HepG2 (cell line): Measurements from ENCODE around the gene HSCB. TPM values are rescaled to one million over a fixed set of nuclear protein-coding genes. Genes with fewer than 3 reads are reported as not detected.
A peak's percentile ranks its signal among the peaks of the same experiment; 100 is the strongest.

Experiments
- CBX1 ChIP-seq: IDR thresholded peaks from one replicate; pipeline ENCODE4 v1.6.1; 2016; ENCODE audit warnings: antibody characterized with exemption, low read depth
- ELF3 ChIP-seq: IDR thresholded peaks from 2 replicates; pipeline ENCODE4 v1.6.1; 2016; ENCODE audit warnings: missing genetic modification reagents, missing compliant biosample characterization
- ERF ChIP-seq: IDR thresholded peaks from 2 replicates; pipeline ENCODE4 v1.6.1; 2018; ENCODE audit warnings: missing biosample characterization, missing genetic modification reagents
- FOXO1 ChIP-seq: sonication (generic); formaldehyde crosslinking; IDR thresholded peaks from 2 replicates; pipeline ENCODE4 v1.4.0; 2020; ENCODE audit warnings: missing genetic modification reagents
- HHEX ChIP-seq: IDR thresholded peaks from 2 replicates; pipeline ENCODE4 v1.6.1; 2016; ENCODE audit warnings: control low read depth
- HMG20B ChIP-seq: conservative IDR thresholded peaks from 2 replicates; pipeline ENCODE4 v1.6.1; 2016; ENCODE audit warnings: missing genetic modification reagents, missing compliant biosample characterization
- KLF12 ChIP-seq: sonication (generic); formaldehyde crosslinking; IDR thresholded peaks from 2 replicates; pipeline ENCODE4 v1.4.0; 2020; ENCODE audit warnings: missing genetic modification reagents, borderline replicate concordance
- NFIC ChIP-seq: IDR thresholded peaks from 2 replicates; pipeline ENCODE4 v1.6.1; 2012; ENCODE audit warnings: mild to moderate bottlenecking, low read length, inconsistent platforms
- PAX8 ChIP-seq: sonication (generic); formaldehyde crosslinking; IDR thresholded peaks from 2 replicates; pipeline ENCODE4 v1.8.0; 2022; ENCODE audit warnings: mild to moderate bottlenecking, missing genetic modification reagents, borderline replicate concordance
- RCOR2 ChIP-seq: IDR thresholded peaks from 2 replicates; pipeline ENCODE4 v1.6.1; 2016; ENCODE audit warnings: missing biosample characterization, missing genetic modification reagents
- RFXANK ChIP-seq: IDR thresholded peaks from 2 replicates; pipeline ENCODE4 v1.6.1; 2016
- ZEB1 ChIP-seq: IDR thresholded peaks from 2 replicates; pipeline ENCODE4 v1.6.1; 2012; ENCODE audit warnings: mild to moderate bottlenecking, low read depth, inconsistent platforms; ENCODE audit not compliant: insufficient replicate concordance
- ZNF207 ChIP-seq: fragments of 450-650 bp; IDR thresholded peaks from 2 replicates; pipeline ENCODE4 v1.6.1; 2016; ENCODE audit warnings: antibody characterized with exemption, borderline replicate concordance
- ZNF30 ChIP-seq: sonication (generic); formaldehyde crosslinking; IDR thresholded peaks from 2 replicates; pipeline ENCODE4 v1.5.0; 2020; ENCODE audit warnings: mild to moderate bottlenecking, missing genetic modification reagents
- polyA plus RNA-seq, 8 experiments: library from polyadenylated mRNA; depleted of rRNA in 3 of 8; stranded (reverse) in 7 of 8; unstranded in 1 of 8; fragments of >200 nt; fragmentation: Illumina TruSeq in 4 of 8; extraction: Trizol in 4 of 8; gene quantifications; 2 replicates each; pipeline versions ENCODE4 v1.2.1 to v1.2.3, GENCODE V29; 2011 to 2016; ENCODE audit warnings: low read depth in 4 of 8, missing spikeins in 1 of 8, mixed read lengths in 1 of 8; ENCODE audit not compliant: insufficient read depth in 1 of 8
- total RNA-seq, 5 experiments: library from RNA; depleted of rRNA; stranded (reverse); fragments of >200 nt; fragmentation: Illumina TruSeq; extraction: Trizol; gene quantifications; 2 replicates each; pipeline ENCODE4 v1.2.3, GENCODE V29; 2016; ENCODE audit warnings: low read depth in 1 of 5
- TF ChIP-seq, protein P1 (sequence below): sonication (generic); formaldehyde crosslinking; IDR thresholded peaks from 2 replicates; pipeline ENCODE4 v1.4.0; 2020; ENCODE audit warnings: missing genetic modification reagents, borderline replicate concordance
- TF ChIP-seq, protein P2 (sequence below): sonication (generic); formaldehyde crosslinking; IDR thresholded peaks from 2 replicates; pipeline ENCODE4 v1.5.0; 2020; ENCODE audit warnings: missing genetic modification reagents
- TF ChIP-seq, protein P3 (sequence below): sonication (generic); formaldehyde crosslinking; IDR thresholded peaks from 2 replicates; pipeline ENCODE4 v1.4.0; 2020; ENCODE audit warnings: mild to moderate bottlenecking, low read depth, missing genetic modification reagents
- TF ChIP-seq, protein P4 (sequence below): sonication (generic); formaldehyde crosslinking; IDR thresholded peaks from 2 replicates; pipeline ENCODE4 v1.4.0; 2020; ENCODE audit warnings: missing genetic modification reagents
- TF ChIP-seq, protein P5 (sequence below): sonication (generic); formaldehyde crosslinking; IDR thresholded peaks from 2 replicates; pipeline ENCODE4 v1.8.0; 2022; ENCODE audit warnings: missing genetic modification reagents, mild to moderate bottlenecking, inconsistent platforms, borderline replicate concordance
- TF ChIP-seq, protein P6 (sequence below): sonication (generic); formaldehyde crosslinking; IDR thresholded peaks from 2 replicates; pipeline ENCODE4 v1.4.0; 2020; ENCODE audit warnings: missing genetic modification reagents

Gene HSCB
- total and polyA plus RNA-seq, 2 of the 13 experiments (the other 11 are each of a cell fraction or from before 2014, with no cell fraction given), result 15.4 to 20.9 TPM

DNA sequence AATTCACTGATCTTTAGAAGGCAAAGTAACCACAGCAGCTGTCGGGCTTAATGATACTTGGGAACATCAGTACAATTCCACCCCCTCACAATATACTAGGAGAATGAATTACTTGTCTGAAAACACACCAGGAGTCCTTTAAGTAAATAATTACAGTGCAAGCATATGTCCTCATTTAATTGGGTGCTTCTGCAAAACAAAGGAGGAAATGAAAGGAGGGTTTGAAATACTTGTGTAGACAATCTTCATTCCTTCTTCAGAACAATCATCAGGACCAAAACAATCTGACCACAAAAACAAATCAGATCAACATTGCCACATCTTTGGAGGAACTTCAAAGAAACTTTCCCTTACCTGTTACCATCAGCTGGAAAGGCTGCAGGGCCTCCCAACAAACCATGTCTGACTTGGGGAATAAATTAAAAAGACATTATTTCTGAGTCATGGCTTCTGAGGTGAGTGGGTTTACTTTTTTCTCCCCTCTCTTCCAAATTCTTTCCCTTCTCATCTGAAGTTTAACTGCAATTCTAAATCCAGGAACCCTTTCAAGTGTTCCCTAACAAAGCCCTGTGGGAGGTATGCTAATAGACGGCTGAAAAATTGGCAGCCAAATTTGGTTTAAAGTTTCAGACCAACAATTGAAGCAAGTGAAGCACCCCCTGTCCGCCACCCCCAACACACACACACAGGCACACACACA is 18.2 kb downstream of the HSCB start (continued):
- TF ChIP-seq, protein P1, sequence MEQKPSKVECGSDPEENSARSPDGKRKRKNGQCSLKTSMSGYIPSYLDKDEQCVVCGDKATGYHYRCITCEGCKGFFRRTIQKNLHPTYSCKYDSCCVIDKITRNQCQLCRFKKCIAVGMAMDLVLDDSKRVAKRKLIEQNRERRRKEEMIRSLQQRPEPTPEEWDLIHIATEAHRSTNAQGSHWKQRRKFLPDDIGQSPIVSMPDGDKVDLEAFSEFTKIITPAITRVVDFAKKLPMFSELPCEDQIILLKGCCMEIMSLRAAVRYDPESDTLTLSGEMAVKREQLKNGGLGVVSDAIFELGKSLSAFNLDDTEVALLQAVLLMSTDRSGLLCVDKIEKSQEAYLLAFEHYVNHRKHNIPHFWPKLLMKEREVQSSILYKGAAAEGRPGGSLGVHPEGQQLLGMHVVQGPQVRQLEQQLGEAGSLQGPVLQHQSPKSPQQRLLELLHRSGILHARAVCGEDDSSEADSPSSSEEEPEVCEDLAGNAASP, result 0 out of 2 replicates have a peak, but pooled peaks have one; percentile 27
- TF ChIP-seq FOXO1 (CRISPR knock-in tag), result peak; percentile 77
- TF ChIP-seq, protein P2, sequence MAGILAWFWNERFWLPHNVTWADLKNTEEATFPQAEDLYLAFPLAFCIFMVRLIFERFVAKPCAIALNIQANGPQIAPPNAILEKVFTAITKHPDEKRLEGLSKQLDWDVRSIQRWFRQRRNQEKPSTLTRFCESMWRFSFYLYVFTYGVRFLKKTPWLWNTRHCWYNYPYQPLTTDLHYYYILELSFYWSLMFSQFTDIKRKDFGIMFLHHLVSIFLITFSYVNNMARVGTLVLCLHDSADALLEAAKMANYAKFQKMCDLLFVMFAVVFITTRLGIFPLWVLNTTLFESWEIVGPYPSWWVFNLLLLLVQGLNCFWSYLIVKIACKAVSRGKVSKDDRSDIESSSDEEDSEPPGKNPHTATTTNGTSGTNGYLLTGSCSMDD (CRISPR knock-in tag), result no peak
- TF ChIP-seq HMG20B (CRISPR knock-in tag), result peak; percentile 93
- peak; percentile 86; the same call in 1 of the 2 replicates for TF ChIP-seq NFIC
- no peak for TF ChIP-seq PAX8
- TF ChIP-seq ELF3 (CRISPR knock-in tag), result peak; percentile 77
- TF ChIP-seq, protein P3, sequence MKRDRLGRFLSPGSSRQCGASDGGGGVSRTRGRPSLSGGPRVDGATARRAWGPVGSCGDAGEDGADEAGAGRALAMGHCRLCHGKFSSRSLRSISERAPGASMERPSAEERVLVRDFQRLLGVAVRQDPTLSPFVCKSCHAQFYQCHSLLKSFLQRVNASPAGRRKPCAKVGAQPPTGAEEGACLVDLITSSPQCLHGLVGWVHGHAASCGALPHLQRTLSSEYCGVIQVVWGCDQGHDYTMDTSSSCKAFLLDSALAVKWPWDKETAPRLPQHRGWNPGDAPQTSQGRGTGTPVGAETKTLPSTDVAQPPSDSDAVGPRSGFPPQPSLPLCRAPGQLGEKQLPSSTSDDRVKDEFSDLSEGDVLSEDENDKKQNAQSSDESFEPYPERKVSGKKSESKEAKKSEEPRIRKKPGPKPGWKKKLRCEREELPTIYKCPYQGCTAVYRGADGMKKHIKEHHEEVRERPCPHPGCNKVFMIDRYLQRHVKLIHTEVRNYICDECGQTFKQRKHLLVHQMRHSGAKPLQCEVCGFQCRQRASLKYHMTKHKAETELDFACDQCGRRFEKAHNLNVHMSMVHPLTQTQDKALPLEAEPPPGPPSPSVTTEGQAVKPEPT, result no peak
- TF ChIP-seq, protein P4, sequence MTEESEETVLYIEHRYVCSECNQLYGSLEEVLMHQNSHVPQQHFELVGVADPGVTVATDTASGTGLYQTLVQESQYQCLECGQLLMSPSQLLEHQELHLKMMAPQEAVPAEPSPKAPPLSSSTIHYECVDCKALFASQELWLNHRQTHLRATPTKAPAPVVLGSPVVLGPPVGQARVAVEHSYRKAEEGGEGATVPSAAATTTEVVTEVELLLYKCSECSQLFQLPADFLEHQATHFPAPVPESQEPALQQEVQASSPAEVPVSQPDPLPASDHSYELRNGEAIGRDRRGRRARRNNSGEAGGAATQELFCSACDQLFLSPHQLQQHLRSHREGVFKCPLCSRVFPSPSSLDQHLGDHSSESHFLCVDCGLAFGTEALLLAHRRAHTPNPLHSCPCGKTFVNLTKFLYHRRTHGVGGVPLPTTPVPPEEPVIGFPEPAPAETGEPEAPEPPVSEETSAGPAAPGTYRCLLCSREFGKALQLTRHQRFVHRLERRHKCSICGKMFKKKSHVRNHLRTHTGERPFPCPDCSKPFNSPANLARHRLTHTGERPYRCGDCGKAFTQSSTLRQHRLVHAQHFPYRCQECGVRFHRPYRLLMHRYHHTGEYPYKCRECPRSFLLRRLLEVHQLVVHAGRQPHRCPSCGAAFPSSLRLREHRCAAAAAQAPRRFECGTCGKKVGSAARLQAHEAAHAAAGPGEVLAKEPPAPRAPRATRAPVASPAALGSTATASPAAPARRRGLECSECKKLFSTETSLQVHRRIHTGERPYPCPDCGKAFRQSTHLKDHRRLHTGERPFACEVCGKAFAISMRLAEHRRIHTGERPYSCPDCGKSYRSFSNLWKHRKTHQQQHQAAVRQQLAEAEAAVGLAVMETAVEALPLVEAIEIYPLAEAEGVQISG (CRISPR knock-in tag), result no peak
- no peak for TF ChIP-seq CBX1
- 0 out of 2 replicates have a peak, but pooled peaks have one; percentile 62 for TF ChIP-seq RFXANK
- TF ChIP-seq ZEB1, result peak; percentile 49
- TF ChIP-seq ERF, result no peak
- no peak for TF ChIP-seq KLF12 (CRISPR knock-in tag)
- TF ChIP-seq, protein P5, sequence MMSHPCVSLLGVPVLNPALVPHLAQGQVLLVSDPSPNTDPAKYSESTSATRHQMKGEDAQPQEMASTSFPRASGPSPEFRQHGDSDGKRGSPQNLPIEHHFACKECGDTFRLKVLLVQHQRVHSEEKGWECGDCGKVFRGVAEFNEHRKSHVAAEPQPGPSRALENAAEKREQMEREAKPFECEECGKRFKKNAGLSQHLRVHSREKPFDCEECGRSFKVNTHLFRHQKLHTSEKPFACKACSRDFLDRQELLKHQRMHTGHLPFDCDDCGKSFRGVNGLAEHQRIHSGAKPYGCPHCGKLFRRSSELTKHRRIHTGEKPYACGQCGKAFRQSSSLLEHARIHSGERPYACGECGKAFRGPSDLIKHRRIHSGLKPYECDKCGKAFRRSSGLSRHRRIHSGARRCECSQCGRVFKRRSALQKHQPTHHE (CRISPR knock-in tag), result no peak
- TF ChIP-seq, protein P6, sequence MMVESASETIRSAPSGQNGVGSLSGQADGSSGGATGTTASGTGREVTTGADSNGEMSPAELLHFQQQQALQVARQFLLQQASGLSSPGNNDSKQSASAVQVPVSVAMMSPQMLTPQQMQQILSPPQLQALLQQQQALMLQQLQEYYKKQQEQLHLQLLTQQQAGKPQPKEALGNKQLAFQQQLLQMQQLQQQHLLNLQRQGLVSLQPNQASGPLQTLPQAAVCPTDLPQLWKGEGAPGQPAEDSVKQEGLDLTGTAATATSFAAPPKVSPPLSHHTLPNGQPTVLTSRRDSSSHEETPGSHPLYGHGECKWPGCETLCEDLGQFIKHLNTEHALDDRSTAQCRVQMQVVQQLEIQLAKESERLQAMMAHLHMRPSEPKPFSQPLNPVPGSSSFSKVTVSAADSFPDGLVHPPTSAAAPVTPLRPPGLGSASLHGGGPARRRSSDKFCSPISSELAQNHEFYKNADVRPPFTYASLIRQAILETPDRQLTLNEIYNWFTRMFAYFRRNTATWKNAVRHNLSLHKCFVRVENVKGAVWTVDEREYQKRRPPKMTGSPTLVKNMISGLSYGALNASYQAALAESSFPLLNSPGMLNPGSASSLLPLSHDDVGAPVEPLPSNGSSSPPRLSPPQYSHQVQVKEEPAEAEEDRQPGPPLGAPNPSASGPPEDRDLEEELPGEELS (CRISPR knock-in tag), result peak; percentile 81
- no peak for TF ChIP-seq ZNF30 (CRISPR knock-in tag)
- TF ChIP-seq HHEX (CRISPR knock-in tag), result peak; percentile 91
- TF ChIP-seq RCOR2 (CRISPR knock-in tag), result peak; percentile 81
- no peak for TF ChIP-seq ZNF207
